GM19455 (cell line): ENCODE measurements around the gene SMC1B.
"Not testable (repeated sequence)": the region's sequence is repeated elsewhere in the genome, so short reads cannot be mapped to it uniquely, and the experiment has no call there.

Experiments
- ATAC-seq: cut with Tn5 transposase; IDR thresholded peaks from one replicate; pipeline ENCODE4 v1.9.1; 2021; ENCODE audit not compliant: unreplicated experiment

The SMC1B gene, protein sequence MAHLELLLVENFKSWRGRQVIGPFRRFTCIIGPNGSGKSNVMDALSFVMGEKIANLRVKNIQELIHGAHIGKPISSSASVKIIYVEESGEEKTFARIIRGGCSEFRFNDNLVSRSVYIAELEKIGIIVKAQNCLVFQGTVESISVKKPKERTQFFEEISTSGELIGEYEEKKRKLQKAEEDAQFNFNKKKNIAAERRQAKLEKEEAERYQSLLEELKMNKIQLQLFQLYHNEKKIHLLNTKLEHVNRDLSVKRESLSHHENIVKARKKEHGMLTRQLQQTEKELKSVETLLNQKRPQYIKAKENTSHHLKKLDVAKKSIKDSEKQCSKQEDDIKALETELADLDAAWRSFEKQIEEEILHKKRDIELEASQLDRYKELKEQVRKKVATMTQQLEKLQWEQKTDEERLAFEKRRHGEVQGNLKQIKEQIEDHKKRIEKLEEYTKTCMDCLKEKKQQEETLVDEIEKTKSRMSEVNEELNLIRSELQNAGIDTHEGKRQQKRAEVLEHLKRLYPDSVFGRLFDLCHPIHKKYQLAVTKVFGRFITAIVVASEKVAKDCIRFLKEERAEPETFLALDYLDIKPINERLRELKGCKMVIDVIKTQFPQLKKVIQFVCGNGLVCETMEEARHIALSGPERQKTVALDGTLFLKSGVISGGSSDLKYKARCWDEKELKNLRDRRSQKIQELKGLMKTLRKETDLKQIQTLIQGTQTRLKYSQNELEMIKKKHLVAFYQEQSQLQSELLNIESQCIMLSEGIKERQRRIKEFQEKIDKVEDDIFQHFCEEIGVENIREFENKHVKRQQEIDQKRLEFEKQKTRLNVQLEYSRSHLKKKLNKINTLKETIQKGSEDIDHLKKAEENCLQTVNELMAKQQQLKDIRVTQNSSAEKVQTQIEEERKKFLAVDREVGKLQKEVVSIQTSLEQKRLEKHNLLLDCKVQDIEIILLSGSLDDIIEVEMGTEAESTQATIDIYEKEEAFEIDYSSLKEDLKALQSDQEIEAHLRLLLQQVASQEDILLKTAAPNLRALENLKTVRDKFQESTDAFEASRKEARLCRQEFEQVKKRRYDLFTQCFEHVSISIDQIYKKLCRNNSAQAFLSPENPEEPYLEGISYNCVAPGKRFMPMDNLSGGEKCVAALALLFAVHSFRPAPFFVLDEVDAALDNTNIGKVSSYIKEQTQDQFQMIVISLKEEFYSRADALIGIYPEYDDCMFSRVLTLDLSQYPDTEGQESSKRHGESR

DNA sequence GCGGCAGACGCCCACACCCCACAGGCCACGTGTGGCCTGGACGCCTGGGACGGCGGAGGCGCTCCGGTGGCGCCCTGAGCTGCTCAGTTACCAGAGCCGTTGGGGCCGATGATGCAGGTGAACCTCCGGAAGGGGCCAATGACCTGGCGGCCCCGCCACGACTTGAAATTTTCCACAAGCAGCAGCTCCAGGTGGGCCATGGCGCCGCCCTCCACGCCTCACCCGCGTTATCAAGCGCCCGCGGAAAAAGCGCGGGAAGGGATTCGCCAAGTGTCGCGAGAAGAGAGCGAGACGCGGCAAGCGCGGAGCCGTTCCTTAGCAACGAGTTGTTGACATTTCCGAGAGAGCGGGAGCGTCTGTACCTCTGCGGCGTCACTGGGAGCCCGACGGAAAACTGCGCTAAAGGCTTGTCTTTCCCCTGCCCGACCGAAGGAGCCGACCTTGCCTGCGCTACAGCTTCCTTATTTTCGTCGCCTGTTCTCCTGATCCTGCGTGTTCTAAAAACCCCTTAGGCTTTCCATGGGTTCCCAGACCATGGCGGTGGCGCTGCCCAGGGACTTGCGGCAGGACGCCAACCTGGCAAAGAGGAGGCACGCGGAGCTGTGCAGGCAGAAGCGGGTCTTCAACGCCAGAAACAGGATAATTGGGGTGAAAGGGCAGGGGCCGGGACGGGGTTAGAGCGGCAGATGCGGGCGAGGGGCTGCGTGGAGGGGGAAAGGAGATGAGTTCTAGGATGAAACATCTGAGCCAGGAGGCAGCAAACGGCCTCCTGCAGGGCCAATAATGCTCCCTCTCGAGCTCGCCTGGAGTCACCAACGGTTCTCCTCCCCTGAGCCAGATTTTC, at the start of gene SMC1B, which contains the start of gene RIBC2:
SMC1B (minus strand) TSS at position 232 of the 844 bp plus-strand sequence; CDS start at position 200, 32 bp downstream.
RIBC2 (plus strand) TSS at position 326 of the 844 bp plus-strand sequence; CDS start at position 520, 194 bp downstream.
- no peak for ATAC-seq

DNA sequence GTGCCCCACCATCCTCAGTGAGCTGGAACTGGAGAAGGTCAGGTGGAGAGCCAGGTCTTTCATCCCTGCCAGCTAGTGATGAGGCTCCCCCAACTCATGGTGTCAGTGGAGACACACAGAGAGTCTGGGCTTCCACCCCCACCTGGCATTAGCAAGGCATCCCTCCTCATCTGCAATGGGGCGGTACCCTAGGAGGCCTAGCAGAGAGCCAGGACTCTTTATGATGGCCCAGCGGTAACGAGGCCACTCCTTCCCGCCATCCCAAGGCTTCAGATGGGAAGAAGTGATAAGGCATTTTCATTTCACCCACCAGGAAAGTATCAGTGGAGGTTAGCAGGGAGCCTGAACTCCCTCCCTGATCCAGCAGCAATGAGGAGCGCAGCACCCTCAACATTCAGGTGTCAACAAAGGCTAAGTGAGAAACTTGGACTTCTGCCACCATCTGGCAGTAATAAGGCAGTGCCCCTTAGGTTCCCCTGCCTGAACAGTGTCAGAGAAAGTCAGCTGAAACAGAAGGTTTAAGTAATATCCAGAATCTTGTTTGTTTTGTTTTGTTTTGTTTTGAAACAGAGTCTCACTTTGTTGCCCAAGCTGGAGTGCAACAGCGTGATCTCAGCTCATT, 48.7 kb upstream of the SMC1B start:
- no peak for ATAC-seq

DNA sequence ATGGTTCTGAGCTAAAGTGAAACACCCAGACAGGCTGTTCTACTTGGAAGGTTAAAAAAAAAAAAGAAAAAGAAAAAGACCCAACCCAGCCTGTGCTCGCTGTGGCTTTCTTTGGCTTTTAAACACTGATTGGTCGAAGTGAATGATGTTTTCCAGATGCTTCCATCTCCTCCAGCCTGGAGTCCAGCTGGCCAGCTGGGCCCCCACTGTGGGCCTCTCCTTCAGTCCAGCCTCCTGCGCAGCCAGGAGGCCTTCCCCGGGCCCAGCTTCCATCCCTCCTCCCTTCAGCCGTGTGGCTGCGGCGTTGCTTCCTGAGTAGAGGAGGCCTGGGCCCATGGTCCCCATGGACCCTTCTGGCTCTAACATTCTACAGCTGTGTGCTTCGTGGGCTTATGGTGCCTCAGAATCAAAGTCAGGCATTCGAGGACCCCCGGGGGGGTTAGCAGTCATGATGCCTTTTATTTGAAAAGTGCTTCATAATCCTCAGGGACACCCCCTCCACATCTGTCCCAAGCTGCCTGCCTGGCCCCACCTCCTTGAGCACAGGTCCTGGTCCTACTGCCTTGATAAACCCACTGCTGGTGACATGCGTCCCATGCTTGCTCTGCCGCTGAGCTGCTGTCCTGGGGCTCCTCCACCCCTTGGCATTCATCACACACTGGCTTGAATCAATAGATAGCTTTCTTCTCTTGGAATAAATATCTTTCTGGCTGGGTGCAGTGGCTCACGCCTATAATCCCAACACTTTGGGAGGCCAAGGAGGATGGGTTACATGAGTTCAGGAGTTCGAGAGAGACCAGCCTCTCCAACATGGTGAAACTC, 47.1 kb upstream of the SMC1B start:
- ATAC-seq, result no peak

DNA sequence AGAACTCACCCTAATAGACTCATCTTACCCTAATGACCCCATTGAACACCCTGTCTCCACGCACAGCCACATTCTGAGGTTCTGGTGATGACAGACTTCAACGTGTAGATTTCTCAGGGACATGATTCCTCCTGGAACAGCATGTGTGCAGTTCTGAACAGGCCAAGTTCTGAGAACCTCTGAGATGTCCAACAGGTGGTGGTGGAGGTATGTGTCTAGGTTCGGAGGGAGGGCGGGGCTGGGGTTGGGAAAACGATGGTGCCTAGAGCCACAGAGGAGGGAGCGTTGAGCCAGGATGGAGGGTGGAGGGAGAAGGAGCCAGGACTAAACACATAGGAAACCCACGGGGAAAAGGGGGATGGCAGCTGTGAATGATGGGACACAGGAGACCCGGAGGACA, 45.8 kb upstream of the SMC1B start:
- no peak for ATAC-seq

DNA sequence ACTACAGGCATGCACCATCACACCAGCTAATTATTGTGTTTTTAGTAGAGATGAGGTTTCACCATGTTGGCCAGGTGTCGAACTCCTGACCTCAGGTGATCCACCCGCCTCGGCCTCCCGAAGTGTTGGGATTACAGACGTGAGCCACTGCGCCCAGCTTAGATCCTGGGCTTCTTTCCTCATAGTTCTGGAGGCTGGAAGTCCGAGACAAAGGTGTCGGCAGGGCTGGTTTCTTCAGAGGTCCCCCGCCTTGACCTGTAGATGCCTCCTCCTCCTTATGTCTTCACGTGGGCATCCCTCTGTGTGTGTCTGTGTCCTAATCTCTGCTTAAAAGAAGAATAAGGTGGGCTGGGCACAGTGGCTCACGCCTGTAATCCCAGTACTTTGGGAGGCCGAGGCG, 45.1 kb upstream of the SMC1B start:
- no peak for ATAC-seq

DNA sequence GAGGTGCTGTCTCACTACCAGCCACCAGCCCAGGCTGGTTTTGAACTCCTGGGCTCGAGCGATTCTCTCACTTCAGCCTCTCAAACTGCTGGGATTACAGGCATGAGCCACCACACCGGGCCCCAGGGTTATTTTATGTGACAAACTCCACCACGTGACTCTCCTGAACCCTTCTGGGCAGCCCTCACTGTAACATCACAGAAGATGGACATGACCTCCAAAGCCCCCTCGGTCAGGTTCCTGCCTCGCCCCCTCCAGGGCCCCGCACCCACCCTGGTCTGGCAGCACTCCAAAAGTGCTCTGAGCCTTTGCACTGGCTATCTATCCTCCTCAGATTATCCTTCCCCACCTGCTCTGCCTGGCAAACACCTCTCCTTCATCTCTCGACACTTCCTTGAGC, 43.4 kb upstream of the SMC1B start:
- ATAC-seq, result no peak

DNA sequence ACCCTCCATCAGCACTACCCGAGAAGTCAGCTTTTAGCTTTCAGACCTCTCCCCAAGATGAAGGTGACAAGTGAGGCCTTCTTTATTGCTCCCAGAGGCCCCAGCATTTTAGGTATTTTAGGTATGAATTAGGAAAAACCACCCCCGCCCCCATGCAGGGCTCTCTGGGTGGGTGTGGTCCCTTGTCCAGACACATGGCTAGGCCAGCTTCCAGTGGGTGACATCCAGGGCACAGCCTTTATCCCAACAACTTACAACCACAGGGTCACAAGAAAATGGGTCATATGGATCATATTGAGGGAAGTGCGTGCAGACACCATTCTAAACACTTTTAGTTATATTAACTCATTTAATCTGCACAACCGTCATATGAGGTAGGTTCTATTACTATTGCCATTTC, 42.2 kb upstream of the SMC1B start:
- no peak for ATAC-seq

DNA sequence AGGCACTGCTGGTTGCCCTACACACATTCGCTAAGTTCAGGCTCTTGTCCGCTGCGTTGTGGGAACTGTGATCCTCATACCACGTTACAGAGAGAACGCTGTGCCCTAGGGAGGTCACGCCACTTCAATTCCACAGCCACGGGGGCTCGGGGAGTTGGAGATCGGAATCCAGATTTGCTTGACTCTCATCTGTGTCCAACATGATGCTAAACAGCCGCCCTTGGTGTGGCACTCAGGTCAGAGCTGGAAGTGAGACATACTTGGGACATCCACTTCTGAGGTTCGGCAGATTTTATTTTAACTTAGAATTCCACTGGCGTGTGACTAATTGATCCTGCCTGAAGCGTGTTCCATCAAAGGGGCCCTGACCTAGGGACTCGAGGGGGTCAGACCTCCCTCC, 41.8 kb upstream of the SMC1B start:
- ATAC-seq, result no peak

DNA sequence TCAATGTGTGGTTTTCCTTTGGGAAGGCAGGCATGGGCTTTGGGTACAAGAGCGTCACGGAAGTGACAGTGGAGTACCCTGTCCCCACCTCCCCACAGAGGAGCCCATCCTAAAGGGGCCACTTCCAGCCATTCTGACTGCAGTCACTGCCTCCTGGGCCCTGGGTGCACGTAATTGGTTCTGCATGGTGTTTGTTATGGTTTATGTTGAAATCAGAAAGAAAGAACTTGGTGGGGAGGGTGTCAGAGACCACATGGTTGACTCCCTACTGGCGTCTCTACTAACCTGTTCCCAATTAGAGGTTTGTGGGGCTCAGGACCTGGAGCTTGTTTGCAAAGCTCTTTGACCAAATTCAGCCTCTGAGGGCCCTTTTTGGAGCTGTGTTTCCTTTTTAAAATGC, 40.9 kb upstream of the SMC1B start:
- ATAC-seq, result no peak

DNA sequence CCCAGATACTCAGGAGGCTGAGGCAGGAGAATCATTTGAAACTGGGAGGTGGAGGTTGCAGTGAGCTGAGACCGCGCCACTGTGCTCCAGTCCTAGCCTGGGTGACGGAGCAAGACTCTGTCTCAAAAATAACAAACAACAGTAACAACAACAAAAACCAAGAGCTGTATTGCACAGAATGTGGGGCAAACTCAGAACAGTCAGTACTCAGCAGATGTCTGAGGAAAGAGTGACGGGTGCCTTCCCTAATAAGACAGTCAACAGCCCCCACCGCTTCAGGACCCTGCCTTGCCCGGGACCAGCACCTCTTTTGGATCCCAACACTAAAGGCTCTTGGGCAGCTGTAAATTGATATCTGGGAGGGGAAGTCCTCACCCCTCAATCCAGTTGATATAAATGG, 40.4 kb upstream of the SMC1B start:
- no peak for ATAC-seq

DNA sequence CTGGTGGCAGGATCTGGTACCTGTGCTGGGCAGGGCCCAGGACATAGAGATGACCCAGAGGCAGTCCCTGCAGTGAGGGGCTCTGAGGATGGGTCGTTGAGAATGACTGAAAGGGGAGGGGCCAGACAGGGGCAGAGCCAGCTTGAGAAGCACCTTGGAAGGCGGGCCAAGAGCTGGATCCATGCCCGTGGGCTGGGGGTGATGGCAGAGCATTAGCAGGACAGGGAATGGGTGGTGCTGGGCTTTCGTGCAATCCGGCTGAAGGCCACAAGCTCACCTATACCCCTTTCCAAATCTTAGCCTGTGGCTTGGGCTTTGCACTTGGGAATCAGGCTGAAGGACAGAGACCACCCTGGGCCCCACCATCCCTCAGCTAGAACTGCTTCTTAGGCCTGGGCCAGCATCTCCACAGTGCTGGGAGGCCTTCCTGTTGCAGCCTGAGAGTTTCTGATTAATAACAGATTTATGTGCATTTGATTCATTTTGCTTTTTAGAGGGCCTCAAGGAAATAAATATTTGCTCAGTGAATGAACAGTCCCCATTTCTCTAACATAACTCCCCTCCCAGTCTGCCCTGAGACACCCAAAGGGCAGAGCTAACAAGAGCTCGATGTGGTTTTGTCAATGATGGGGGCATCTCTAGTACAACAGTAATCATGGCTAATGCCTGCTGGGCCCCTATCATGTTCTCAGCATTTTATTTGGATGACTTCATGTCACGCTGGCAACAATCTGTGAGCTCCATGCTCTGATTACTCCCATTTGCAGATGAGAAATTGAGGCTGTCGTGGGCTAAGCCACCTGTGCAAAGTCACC, 39.4 kb upstream of the SMC1B start:
- ATAC-seq, result no peak

DNA sequence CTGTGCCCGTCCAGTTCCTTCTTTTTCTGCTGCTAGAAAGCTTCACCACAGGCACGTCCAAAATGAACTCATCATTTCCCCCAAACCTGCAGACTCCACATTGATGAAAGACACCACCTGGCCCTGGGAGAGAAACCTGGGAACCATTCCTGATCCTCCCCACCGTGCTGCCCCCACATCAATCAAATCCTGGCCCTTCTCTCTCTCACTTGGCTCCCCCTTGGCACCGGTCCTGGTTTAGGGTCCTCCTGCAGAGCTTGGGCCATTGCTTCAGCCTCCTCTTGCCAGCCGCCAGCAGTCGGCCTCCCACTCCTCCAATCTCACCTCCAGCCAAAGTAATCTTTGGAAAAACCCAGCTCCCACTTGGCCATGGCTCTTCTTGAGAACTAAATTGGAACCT, 38.6 kb upstream of the SMC1B start:
- ATAC-seq, result no peak

DNA sequence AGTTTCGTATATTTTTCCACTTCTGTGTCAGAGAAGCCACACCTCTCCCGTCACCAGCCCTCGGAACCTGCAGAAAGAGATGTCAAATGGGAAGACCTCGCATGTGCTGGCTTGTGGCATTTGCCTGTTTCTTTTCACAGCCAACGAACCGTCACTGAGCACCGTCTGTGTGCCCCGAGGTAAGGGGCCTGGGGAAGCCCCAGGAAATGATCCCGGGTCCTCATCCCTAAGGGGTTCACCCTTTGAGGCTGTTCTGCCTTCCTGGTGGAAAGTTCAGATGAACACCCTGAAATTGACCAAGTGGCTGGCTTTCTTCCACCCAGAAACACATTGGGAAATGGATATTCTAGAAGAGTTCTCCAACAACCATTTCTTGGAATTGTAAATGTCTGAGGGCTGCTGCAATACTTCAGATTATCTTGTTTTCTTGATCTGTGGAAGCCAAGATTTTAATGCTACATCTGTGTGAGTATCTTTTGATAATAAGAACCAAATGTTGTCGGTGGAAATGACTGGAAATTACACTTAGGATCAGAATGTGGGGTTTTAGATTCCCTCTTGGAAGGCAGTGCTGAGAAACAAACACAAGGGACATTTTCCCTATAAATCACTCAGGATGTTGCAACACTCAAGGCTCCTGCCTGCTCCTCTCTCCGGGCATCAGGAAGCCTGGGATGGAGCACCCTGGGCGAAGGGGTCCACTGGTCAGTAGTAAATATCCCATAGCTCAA, 37.7 kb upstream of the SMC1B start:
- no peak for ATAC-seq

DNA sequence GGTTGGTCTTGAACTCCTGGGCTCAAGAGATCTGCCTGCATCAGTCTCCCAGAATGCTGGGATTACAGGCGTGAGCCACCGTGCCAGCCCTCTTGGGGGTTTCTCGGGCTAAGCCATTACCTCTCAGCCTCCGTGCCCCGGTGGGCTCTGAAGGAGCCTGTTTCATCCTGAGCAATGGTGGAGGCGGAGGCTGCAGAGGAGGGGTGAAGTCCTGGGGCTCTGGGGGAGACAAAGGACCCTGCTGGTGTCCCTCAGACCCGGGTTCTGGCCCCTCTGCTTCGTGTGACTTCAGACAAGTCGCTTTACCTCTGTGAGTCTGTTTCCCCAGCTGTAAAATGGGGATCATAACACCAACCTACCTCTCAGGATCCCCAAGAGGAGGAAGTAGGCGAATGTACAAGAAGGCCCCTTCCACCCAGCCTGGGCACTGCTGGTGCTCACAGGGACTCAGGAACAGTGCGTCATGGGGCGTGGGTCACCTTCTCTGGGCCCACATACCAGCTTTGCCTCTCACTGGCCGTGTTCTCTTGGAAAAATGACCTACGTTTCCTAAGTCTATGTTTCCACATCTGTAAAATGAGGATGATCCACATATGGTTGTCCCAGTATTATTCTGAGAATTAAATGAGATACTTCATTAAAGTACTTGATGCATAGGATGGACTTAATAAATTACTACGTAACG, 36.8 kb upstream of the SMC1B start:
- no peak for ATAC-seq

DNA sequence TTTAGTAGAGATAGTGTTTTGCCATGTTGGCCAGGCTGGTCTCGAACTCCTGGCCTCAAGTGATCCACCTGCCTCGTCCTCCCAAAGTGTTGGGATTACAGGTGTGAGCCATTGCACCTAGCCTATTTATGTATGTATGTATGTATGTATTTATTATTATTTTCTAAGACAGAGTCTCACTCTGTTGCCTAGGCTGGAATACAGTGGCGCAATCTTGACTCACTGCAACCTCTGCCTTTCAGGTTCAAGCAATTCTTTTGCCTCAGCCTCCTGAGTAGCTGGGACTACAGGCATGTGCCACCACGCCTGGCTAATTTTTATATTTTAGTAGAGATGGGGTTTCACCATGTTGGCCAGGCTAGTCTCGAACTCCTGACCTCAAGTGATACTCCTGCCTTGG, 36.0 kb upstream of the SMC1B start:
- not testable (repeated sequence) for ATAC-seq

DNA sequence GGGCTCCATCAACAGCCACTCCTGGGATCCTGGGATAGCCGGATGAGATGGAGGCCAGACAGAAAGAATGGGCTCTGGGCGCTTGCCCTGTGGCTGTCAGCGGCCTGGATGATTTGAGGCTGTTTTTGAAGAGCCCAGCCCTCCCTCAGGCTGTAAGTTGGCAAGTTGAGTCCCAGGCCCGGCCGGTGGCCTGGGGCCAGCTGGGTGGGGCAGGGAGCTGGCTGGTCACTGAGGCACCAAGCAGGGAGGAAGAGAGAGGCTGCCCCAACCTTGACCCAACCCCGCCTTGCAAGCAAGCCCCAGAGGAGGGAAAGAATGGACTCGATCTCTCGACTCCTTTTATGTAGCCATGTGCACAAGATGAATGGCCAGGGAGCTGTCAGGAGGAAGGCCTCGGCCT, 35.0 kb upstream of the SMC1B start:
- ATAC-seq, result no peak

DNA sequence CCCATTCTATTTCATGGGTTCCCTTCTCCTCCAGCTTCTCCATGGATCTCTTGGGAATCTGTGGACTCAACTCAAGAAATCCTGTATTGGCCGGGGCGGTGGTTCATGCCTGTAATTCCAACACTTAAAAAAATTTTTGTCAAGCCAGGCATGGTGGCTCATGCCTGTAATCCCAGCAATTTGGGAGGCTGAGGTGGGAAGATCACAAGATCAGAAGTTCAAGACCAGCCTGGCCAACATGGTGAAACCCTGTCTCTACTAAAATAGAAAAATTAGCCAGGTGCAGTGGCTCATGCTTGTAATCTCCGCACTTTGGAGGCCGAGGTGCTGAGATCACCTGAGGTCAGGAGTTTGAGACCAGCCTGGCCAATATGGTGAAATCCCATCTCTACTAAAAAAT, 34.2 kb upstream of the SMC1B start:
- ATAC-seq, result not testable (repeated sequence)
